ENCODE data around the gene MGAT4B. TPM values are rescaled to one million over a fixed set of nuclear protein-coding genes. Genes with fewer than 3 reads are reported as not detected.

Gene MGAT4B
- total RNA-seq, 2 donors from 2014 or later: 66.5 to 87.7 TPM

- H3K4me3 ChIP-seq: no peak overlapping the region
- no peak for ATAC-seq (ENCODE audit: insufficient number of reproducible peaks, low FRiP score, low read depth)
- no peaks in the 10 kb centered on the region for H3K27me3 ChIP-seq (replicated peaks; ENCODE audit: insufficient read depth)
- peaks cover 77% of the 10 kb centered on the region for H3K36me3 ChIP-seq
- H3K9me3 ChIP-seq: no peaks in the 10 kb centered on the region
- H3K27ac ChIP-seq: no peak overlapping the region
- H3K4me1 ChIP-seq (ENCODE audit: control insufficient read depth in 1 of 2, low read depth in 2 of 2): peaks cover 0 to 7% of the 10 kb centered on the region in 2 donors
- no peak for DNase-seq (ENCODE audit: low spot score)
- TF ChIP-seq CTCF (IDR thresholded peaks at IDR 0.05): no peak
Measured at GRCh38 chr5:179834120-179834519, 27.5 kb upstream of the MGAT4B start.

GRCh38 chr5:179833709-179834070, 27.0 kb upstream of the MGAT4B start:
- Histone ChIP-seq H3K4me3 (no peak overlapping the region), H3K36me3 (peaks cover 81% of the 10 kb centered on the region), H3K4me1 (ENCODE audit: control insufficient read depth in 1 of 2, low read depth in 2 of 2) (peaks cover under 1 to 7% of the 10 kb centered on the region in 2 donors), H3K9me3 (no peaks in the 10 kb centered on the region), H3K27ac (no peak overlapping the region), H3K27me3 (replicated peaks; ENCODE audit: insufficient read depth) (no peaks in the 10 kb centered on the region)
- no peak for TF ChIP-seq CTCF (IDR thresholded peaks at IDR 0.05)
- ATAC-seq (ENCODE audit: insufficient number of reproducible peaks, low FRiP score, low read depth) (no peak), DNase-seq (ENCODE audit: low spot score) (no peak)

- Histone ChIP-seq H3K4me1 (ENCODE audit: control insufficient read depth in 1 of 2, low read depth in 2 of 2) (peaks cover 3 to 8% of the 10 kb centered on the region in 2 donors), H3K27ac (no peak overlapping the region), H3K9me3 (no peaks in the 10 kb centered on the region), H3K4me3 (no peak overlapping the region), H3K36me3 (peaks cover 81% of the 10 kb centered on the region), H3K27me3 (replicated peaks; ENCODE audit: insufficient read depth) (no peaks in the 10 kb centered on the region)
- no peak for DNase-seq (ENCODE audit: low spot score)
- TF ChIP-seq CTCF (IDR thresholded peaks at IDR 0.05): no peak
- no peak for ATAC-seq (ENCODE audit: insufficient number of reproducible peaks, low FRiP score, low read depth)
Measured at GRCh38 chr5:179833056-179833708, 26.5 kb upstream of the MGAT4B start.

GRCh38 chr5:179832039-179832745, 25.5 kb upstream of the MGAT4B start:
- peaks cover 3 to 18% of the 10 kb centered on the region in 2 donors for H3K4me1 ChIP-seq (ENCODE audit: control insufficient read depth in 1 of 2, low read depth in 2 of 2)
- TF ChIP-seq CTCF (IDR thresholded peaks at IDR 0.05): no peak
- ATAC-seq (ENCODE audit: insufficient number of reproducible peaks, low FRiP score, low read depth): no peak
- H3K36me3 ChIP-seq: peaks cover 79% of the 10 kb centered on the region
- H3K27me3 ChIP-seq (replicated peaks; ENCODE audit: insufficient read depth): no peaks in the 10 kb centered on the region
- no peaks in the 10 kb centered on the region for H3K9me3 ChIP-seq
- no peak for DNase-seq (ENCODE audit: low spot score)
- H3K27ac ChIP-seq: no peak overlapping the region
- no peak overlapping the region for H3K4me3 ChIP-seq

- H3K4me3 ChIP-seq: no peak overlapping the region
- DNase-seq (ENCODE audit: low spot score) (no peak), ATAC-seq (ENCODE audit: insufficient number of reproducible peaks, low FRiP score, low read depth) (no peak)
- H3K36me3 ChIP-seq: peaks cover 81% of the 10 kb centered on the region
- no peak overlapping the region for H3K27ac ChIP-seq
- H3K4me1 ChIP-seq (ENCODE audit: control insufficient read depth in 1 of 2, low read depth in 2 of 2): peaks cover 3 to 29% of the 10 kb centered on the region in 2 donors
- no peak for TF ChIP-seq CTCF (IDR thresholded peaks at IDR 0.05)
- no peaks in the 10 kb centered on the region for H3K27me3 ChIP-seq (replicated peaks; ENCODE audit: insufficient read depth)
- H3K9me3 ChIP-seq: no peaks in the 10 kb centered on the region
Measured at GRCh38 chr5:179830818-179831468, 24.3 kb upstream of the MGAT4B start.
